Liver (tissue), 9 donors: Measurements from ENCODE around the gene NEAT1. TPM values are rescaled to one million over a fixed set of nuclear protein-coding genes. Genes with fewer than 3 reads are reported as not detected.
A peak's percentile ranks its signal among the peaks of the same experiment; 100 is the strongest.

ENCODE experiments used
- DNase-seq: peaks from one replicate; pipeline ENCODE4 v3.0.0-alpha.2; 2017; ENCODE audit warnings: low spot score
- H3K27ac ChIP-seq, 2 donors: one replicate each; pipeline ENCODE4 v1.7.0; 2013; ENCODE audit warnings: inconsistent platforms in 2 of 2, low read length in 2 of 2, control low read depth in 1 of 2, low read depth in 1 of 2, mild to moderate bottlenecking in 1 of 2
- H3K27me3 ChIP-seq, 4 donors: one replicate each; pipeline versions ENCODE4 v1.6.1 to v1.7.0; 2013; ENCODE audit warnings: low read length in 3 of 4, inconsistent platforms in 1 of 4, mild to moderate bottlenecking in 1 of 4, moderate library complexity in 1 of 4; ENCODE audit not compliant: control insufficient read depth in 4 of 4, insufficient read depth in 4 of 4
- H3K36me3 ChIP-seq, 4 donors: one replicate each; pipeline versions ENCODE4 v1.6.1 to v1.7.0; 2013; ENCODE audit warnings: low read length in 3 of 4, mild to moderate bottlenecking in 3 of 4, low read depth in 1 of 4, moderate library complexity in 1 of 4; ENCODE audit not compliant: control insufficient read depth in 4 of 4, insufficient read depth in 3 of 4
- H3K4me1 ChIP-seq, 4 donors: one replicate each; pipeline versions ENCODE4 v1.6.1 to v1.7.0; 2013; ENCODE audit warnings: low read length in 3 of 4, mild to moderate bottlenecking in 3 of 4, moderate library complexity in 1 of 4; ENCODE audit not compliant: control insufficient read depth in 4 of 4, insufficient read depth in 4 of 4
- H3K4me3 ChIP-seq, 3 donors: one replicate each; pipeline versions ENCODE4 v1.6.1 to v1.7.0; 2013; ENCODE audit warnings: low read length in 3 of 3, control low read depth in 1 of 3, low read depth in 1 of 3, mild to moderate bottlenecking in 1 of 3
- H3K9ac ChIP-seq, 2 donors: one replicate each; pipeline ENCODE4 v1.7.0; 2013; ENCODE audit warnings: low read length in 2 of 2, mild to moderate bottlenecking in 2 of 2, moderate library complexity in 2 of 2, control low read depth in 1 of 2, low read depth in 1 of 2
- H3K9me3 ChIP-seq, 4 donors: one replicate each; pipeline versions ENCODE4 v1.6.1 to v1.7.0; 2013; ENCODE audit warnings: low read length in 3 of 4; ENCODE audit not compliant: control insufficient read depth in 4 of 4
- ATF3 ChIP-seq: IDR thresholded peaks from 2 replicates; pipeline ENCODE4 v1.6.1; 2016; ENCODE audit warnings: antibody characterized with exemption
- CTCF ChIP-seq: fragments of 150-350 bp; IDR thresholded peaks from 2 replicates; pipeline ENCODE4 v1.5.1; 2017; ENCODE audit warnings: improper control_type of control experiment, low read depth, low read length; ENCODE audit not compliant: missing input control
- EGR1 ChIP-seq, 2 donors: IDR thresholded peaks; 2 replicates each; pipeline ENCODE4 v1.6.1; 2016 to 2018; ENCODE audit warnings: antibody characterized with exemption in 2 of 2, low read depth in 2 of 2
- FOXA1 ChIP-seq: IDR thresholded peaks from 2 replicates; pipeline ENCODE4 v1.6.1; 2016; ENCODE audit warnings: antibody characterized with exemption
- FOXA2 ChIP-seq: IDR thresholded peaks from 2 replicates; pipeline ENCODE4 v1.6.1; 2016; ENCODE audit warnings: antibody characterized with exemption
- GABPA ChIP-seq, 2 donors: IDR thresholded peaks in 1 of 2; conservative IDR thresholded peaks in 1 of 2; 2 replicates each; pipeline ENCODE4 v1.6.1; 2016; ENCODE audit warnings: antibody characterized with exemption in 2 of 2, mild to moderate bottlenecking in 1 of 2, moderate library complexity in 1 of 2
- HNF4A ChIP-seq, 2 donors: conservative IDR thresholded peaks; 2 replicates each; pipeline ENCODE4 v1.6.1; 2016; ENCODE audit warnings: antibody characterized with exemption in 2 of 2, mild to moderate bottlenecking in 2 of 2
- HNF4G ChIP-seq: IDR thresholded peaks from 2 replicates; pipeline ENCODE4 v1.6.1; 2016; ENCODE audit warnings: antibody characterized with exemption
- JUND ChIP-seq, 2 donors: IDR thresholded peaks; 2 replicates each; pipeline ENCODE4 v1.6.1; 2016; ENCODE audit warnings: antibody characterized with exemption in 2 of 2
- MAX ChIP-seq: IDR thresholded peaks from 2 replicates; pipeline ENCODE4 v1.6.1; 2016; ENCODE audit warnings: antibody characterized with exemption
- NR2F2 ChIP-seq: IDR thresholded peaks from 2 replicates; pipeline ENCODE4 v1.6.1; 2016; ENCODE audit warnings: antibody characterized with exemption
- RAD21 ChIP-seq, 2 donors: IDR thresholded peaks; 2 replicates each; pipeline ENCODE4 v1.6.1; 2016; ENCODE audit warnings: antibody characterized with exemption in 2 of 2, mild to moderate bottlenecking in 2 of 2
- REST ChIP-seq: IDR thresholded peaks from 2 replicates; pipeline ENCODE4 v1.6.1; 2016; ENCODE audit warnings: antibody characterized with exemption, mild to moderate bottlenecking
- RXRA ChIP-seq, 2 donors: IDR thresholded peaks; 2 replicates each; pipeline ENCODE4 v1.6.1; 2017 to 2018; ENCODE audit warnings: antibody characterized with exemption in 2 of 2, mild to moderate bottlenecking in 1 of 2
- SP1 ChIP-seq: IDR thresholded peaks from 2 replicates; pipeline ENCODE4 v1.6.1; 2018; ENCODE audit warnings: antibody characterized with exemption, mild to moderate bottlenecking
- TAF1 ChIP-seq: conservative IDR thresholded peaks from 2 replicates; pipeline ENCODE4 v1.6.1; 2016; ENCODE audit warnings: antibody characterized with exemption, mild to moderate bottlenecking
- YY1 ChIP-seq: IDR thresholded peaks from 2 replicates; pipeline ENCODE4 v1.6.1; 2016; ENCODE audit warnings: antibody characterized with exemption, mild to moderate bottlenecking
- ZBTB33 ChIP-seq: IDR thresholded peaks from 2 replicates; pipeline ENCODE4 v1.6.1; 2016; ENCODE audit warnings: antibody characterized with exemption
- WGBS: extraction: QIAGEN DNeasy Blood & Tissue Kit; methylation state at CpG from one replicate; pipeline ENCODE4 v1.1.7; 2013; 5-methylcytosine and 5-hydroxymethylcytosine counted together
- polyA plus RNA-seq, 2 donors: library from polyadenylated mRNA; stranded (reverse) in 1 of 2; unstranded in 1 of 2; fragments of 200-250 nt in 1 of 2; fragments of >200 nt in 1 of 2; fragmentation: Nextera tagmentation in 1 of 2; extraction: Ambion mirVana in 1 of 2; gene quantifications; one replicate each; pipeline versions ENCODE4 v1.2.1 to v1.2.3, GENCODE V29; 2013 to 2015
- total RNA-seq, 2 donors: library from RNA; depleted of rRNA; stranded (reverse); fragments of >200 nt; gene quantifications; one replicate each; pipeline ENCODE4 v1.2.3, GENCODE V29; 2014
- donor health status: healthy.
- donor health status: healthy.
- donor health status: healthy.
- donor health status: healthy.
- donor health status: healthy.

Gene NEAT1
- total and polyA plus RNA-seq, 4 donors = 29.6 to 1,968 (median 80.8) TPM

- Histone ChIP-seq H3K36me3 (peaks cover 2 to 30% (median 12%) of the 10 kb centered on the region in 4 donors), H3K4me1 (peaks cover 0 to 51% (median 18%) of the 10 kb centered on the region in 4 donors), H3K9ac (peak overlapping the region in 1 of 2 donors; percentile 24), H3K27me3 (no peaks in the 10 kb centered on the region), H3K27ac (peak overlapping the region; percentile 52 to 72), H3K9me3 (no peaks in the 10 kb centered on the region), H3K4me3 (no peak overlapping the region)
- 46% methylated on average over 8 of the region's 8 CpGs for WGBS
- peak; percentile 33 for DNase-seq
- TF ChIP-seq FOXA1 (peak; percentile 10), ZBTB33 (peak; percentile 22), HNF4A (conservative IDR thresholded peaks at IDR 0.05) (peak in 1 of 2 donors; percentile 8), CTCF (no peak), EGR1 (IDR thresholded peaks at IDR 0.05; ENCODE audit: low read depth in 2 of 2) (peak in 1 of 2 donors; percentile 12), YY1 (no peak), SP1 (no peak), MAX (peak; percentile 41)
Measured at GRCh38 chr11:65435981-65436411, 13.4 kb downstream of the NEAT1 start.

GRCh38 chr11:65436412-65437032, 13.9 kb downstream of the NEAT1 start:
- TF ChIP-seq NR2F2 (no peak), FOXA2 (no peak), HNF4A (conservative IDR thresholded peaks at IDR 0.05) (peak in 1 of 2 donors; percentile 38), FOXA1 (no peak), ATF3 (no peak), REST (no peak), YY1 (no peak), JUND (IDR thresholded peaks at IDR 0.05) (peak; percentile 9 to 27), RAD21 (IDR thresholded peaks at IDR 0.05) (peak in 1 of 2 donors; percentile 17), RXRA (IDR thresholded peaks at IDR 0.05) (peak; percentile 6 to 22), TAF1 (no peak), EGR1 (IDR thresholded peaks at IDR 0.05; ENCODE audit: low read depth in 2 of 2) (peak in 1 of 2 donors; percentile 6), CTCF (no peak), HNF4G (no peak), ZBTB33 (peak; percentile 33), MAX (peak; percentile 4), SP1 (no peak), GABPA (IDR thresholded peaks at IDR 0.05 in 1 of 2, conservative IDR thresholded peaks at IDR 0.05 in 1 of 2) (no peak)
- Histone ChIP-seq H3K9me3 (no peaks in the 10 kb centered on the region), H3K36me3 (peaks cover 2 to 30% (median 12%) of the 10 kb centered on the region in 4 donors), H3K27me3 (no peaks in the 10 kb centered on the region), H3K9ac (peak overlapping the region; percentile 24 to 45), H3K27ac (peak overlapping the region; percentile 52 to 72), H3K4me3 (no peak overlapping the region), H3K4me1 (peaks cover 0 to 48% (median 17%) of the 10 kb centered on the region in 4 donors)
- 44% methylated on average over 5 of the region's 5 CpGs for WGBS
- peak; percentile 35 for DNase-seq
